Mesenchymal stem cell (in vitro differentiated cells and primary cell): ENCODE measurements around the gene RIPK1. TPM values are rescaled to one million over a fixed set of nuclear protein-coding genes. Genes with fewer than 3 reads are reported as not detected.
A peak's percentile ranks its signal among the peaks of the same experiment; 100 is the strongest.
"Not testable (repeated sequence)": the region's sequence is repeated elsewhere in the genome, so short reads cannot be mapped to it uniquely, and the experiment has no call there.

Source experiments
- DNase-seq: peaks from one replicate; pipeline ENCODE4 v3.0.0-alpha.2; 2013
- H2AFZ ChIP-seq: one replicate; pipeline ENCODE4 v1.6.1; 2013; ENCODE audit warnings: low read depth, mild to moderate bottlenecking, control low read depth, inconsistent platforms, low read length, moderate library complexity
- H2AK5ac ChIP-seq: 2 replicates; pipeline ENCODE4 v1.6.1; 2013; ENCODE audit warnings: low read length, moderate library complexity, mild to moderate bottlenecking, inconsistent platforms; ENCODE audit not compliant: severe bottlenecking
- H2BK120ac ChIP-seq: one replicate; pipeline ENCODE4 v1.6.1; 2013; ENCODE audit warnings: low read depth, mild to moderate bottlenecking, inconsistent platforms, low read length, moderate library complexity
- H2BK12ac ChIP-seq, 2 experiments: one replicate each; pipeline ENCODE4 v1.6.1; 2013; ENCODE audit warnings: inconsistent platforms in 2 of 2, low read length in 2 of 2, mild to moderate bottlenecking in 2 of 2, moderate library complexity in 2 of 2, control low read depth in 1 of 2
- H2BK15ac ChIP-seq: one replicate; pipeline ENCODE4 v1.6.1; 2013; ENCODE audit warnings: mild to moderate bottlenecking, low read depth, inconsistent platforms; ENCODE audit not compliant: poor library complexity, severe bottlenecking
- H2BK5ac ChIP-seq: 2 replicates; pipeline ENCODE4 v1.6.1; 2013; ENCODE audit warnings: low read depth, mild to moderate bottlenecking, low read length, control low read depth, inconsistent platforms; ENCODE audit not compliant: poor library complexity, severe bottlenecking
- H3K14ac ChIP-seq, 2 experiments: one replicate each; pipeline ENCODE4 v1.6.1; 2013; ENCODE audit warnings: inconsistent platforms in 2 of 2, low read length in 2 of 2, control low read depth in 1 of 2, mild to moderate bottlenecking in 1 of 2, moderate library complexity in 1 of 2
- H3K18ac ChIP-seq, 2 experiments: one replicate each; pipeline ENCODE4 v1.6.1; 2013; ENCODE audit warnings: inconsistent platforms in 2 of 2, low read length in 2 of 2, control low read depth in 1 of 2, low read depth in 1 of 2, mild to moderate bottlenecking in 1 of 2
- H3K23ac ChIP-seq, 2 experiments: one replicate each; pipeline ENCODE4 v1.6.1; 2013; ENCODE audit warnings: inconsistent platforms in 2 of 2, low read length in 2 of 2, mild to moderate bottlenecking in 2 of 2, moderate library complexity in 2 of 2, control low read depth in 1 of 2
- H3K27ac ChIP-seq: 2 replicates; pipeline ENCODE4 v1.5.1; 2013; ENCODE audit warnings: mild to moderate bottlenecking, moderate library complexity, low read length, control low read depth, inconsistent platforms; ENCODE audit not compliant: poor library complexity, severe bottlenecking
- H3K27me3 ChIP-seq, 2 experiments: 2 replicates each; pipeline versions ENCODE4 v1.6.1 to v1.7.0; 2013; ENCODE audit warnings: low read length in 2 of 2, mild to moderate bottlenecking in 2 of 2, moderate library complexity in 2 of 2, control low read depth in 1 of 2, inconsistent platforms in 1 of 2; ENCODE audit not compliant: control insufficient read depth in 1 of 2, insufficient read depth in 1 of 2
- H3K36me3 ChIP-seq, 2 experiments: 2 replicates each; pipeline versions ENCODE4 v1.6.1 to v1.7.0; 2013; ENCODE audit warnings: low read length in 2 of 2, control low read depth in 1 of 2, inconsistent platforms in 1 of 2, low read depth in 1 of 2, mild to moderate bottlenecking in 1 of 2; ENCODE audit not compliant: insufficient read depth in 2 of 2, control insufficient read depth in 1 of 2
- H3K4ac ChIP-seq, 2 experiments: one replicate each; pipeline ENCODE4 v1.6.1; 2013; ENCODE audit warnings: inconsistent platforms in 2 of 2, low read length in 2 of 2, mild to moderate bottlenecking in 2 of 2, moderate library complexity in 2 of 2, control low read depth in 1 of 2, low read depth in 1 of 2
- H3K4me1 ChIP-seq: 2 replicates; pipeline ENCODE4 v1.6.1; 2013; ENCODE audit warnings: low read depth, low read length, control low read depth; ENCODE audit not compliant: control insufficient read depth, insufficient read depth
- H3K4me2 ChIP-seq: 2 replicates; pipeline ENCODE4 v1.6.1; 2013; ENCODE audit warnings: low read length, mild to moderate bottlenecking, inconsistent platforms; ENCODE audit not compliant: poor library complexity, severe bottlenecking
- H3K4me3 ChIP-seq, 2 experiments: 2 replicates each; pipeline versions ENCODE4 v1.5.1 to v1.7.0; 2013; ENCODE audit warnings: low read length in 2 of 2, mild to moderate bottlenecking in 2 of 2, control low read depth in 1 of 2, low read depth in 1 of 2; ENCODE audit not compliant: insufficient read depth in 1 of 2
- H3K79me1 ChIP-seq: replicated peaks from 2 replicates; pipeline ENCODE4 v1.6.1; 2013; ENCODE audit warnings: mild to moderate bottlenecking, control low read depth, low read length, inconsistent platforms; ENCODE audit not compliant: poor library complexity, severe bottlenecking
- H3K9ac ChIP-seq: 2 replicates; pipeline ENCODE4 v1.7.0; 2013; ENCODE audit warnings: mild to moderate bottlenecking, low read length, moderate library complexity
- H3K9me3 ChIP-seq: 2 replicates; pipeline ENCODE4 v1.7.0; 2013; ENCODE audit warnings: mild to moderate bottlenecking, low read length; ENCODE audit not compliant: control insufficient read depth
- H4K8ac ChIP-seq: one replicate; pipeline ENCODE4 v1.6.1; 2013; ENCODE audit warnings: inconsistent platforms, mild to moderate bottlenecking, low read length, moderate library complexity
- H4K91ac ChIP-seq: one replicate; pipeline ENCODE4 v1.6.1; 2013; ENCODE audit warnings: mild to moderate bottlenecking, low read length, inconsistent platforms
- whole genome bisulfite sequencing: methylation state at CpG from one replicate; pipeline ENCODE4 v1.1.7; 2013; ENCODE audit warnings: mixed read lengths; 5-methylcytosine and 5-hydroxymethylcytosine counted together
- polyA plus RNA-seq, 2 experiments: library from polyadenylated mRNA; stranded (reverse); fragments of 200-250 nt; gene quantifications; one replicate each; pipeline ENCODE4 v1.2.3, GENCODE V29; 2013

The RIPK1 gene
- 22.7 TPM for polyA plus RNA-seq (2013, experiment 1 of 2)
- polyA plus RNA-seq (2013, experiment 2 of 2), result 22.3 TPM

DNA sequence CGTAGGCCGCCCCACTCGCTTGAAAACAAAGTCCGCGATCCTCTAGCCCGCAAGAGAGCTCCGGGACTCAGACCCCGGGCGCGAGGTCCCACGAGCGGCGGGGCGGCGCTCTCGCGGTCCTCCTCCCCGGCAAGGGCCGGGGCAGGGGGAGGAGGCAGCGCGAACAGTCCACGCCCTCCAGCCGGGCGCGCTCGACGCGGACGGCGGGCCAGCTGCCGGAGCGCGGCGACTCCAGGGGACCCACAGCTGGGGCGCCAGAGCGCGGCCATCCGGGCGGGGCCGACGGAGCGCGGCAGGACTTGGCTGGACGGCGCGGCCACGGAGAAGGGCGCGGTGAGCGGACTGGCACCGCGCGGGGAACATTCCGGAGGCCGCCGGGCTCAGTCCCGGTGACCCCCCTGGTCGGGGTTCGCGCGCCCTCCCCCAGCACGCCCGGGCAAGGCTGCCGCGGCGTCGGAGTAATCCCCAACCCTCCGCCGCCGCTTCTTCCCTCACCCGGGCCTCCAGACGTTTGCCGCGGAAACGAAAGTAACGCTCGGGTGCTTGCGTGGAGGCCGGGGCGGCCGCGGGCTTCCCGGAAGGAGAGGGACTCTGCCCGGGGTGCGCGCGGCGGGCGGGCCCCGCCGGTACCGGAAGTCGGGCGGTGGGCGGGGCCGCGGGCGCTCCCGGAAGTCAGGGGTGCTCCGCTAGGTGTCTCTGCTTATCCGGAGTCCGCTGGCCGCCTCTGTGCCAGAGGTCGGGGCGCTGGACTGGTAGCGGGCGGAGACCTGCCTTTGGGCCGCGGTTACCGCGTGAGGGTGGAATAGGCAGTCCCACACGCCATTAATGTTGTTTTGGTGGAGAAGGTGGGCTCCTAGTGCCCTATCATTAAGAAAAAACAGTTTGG, at the start of gene RIPK1:
Gene RIPK1 (plus strand): TSS at position 166 of the 886 bp plus-strand sequence. CDS start 8,330 bp downstream, outside the sequence.
- peak within 1 kb of the TSS; percentile 99 for H3K18ac ChIP-seq
- H3K9ac ChIP-seq, result peak within 1 kb of the TSS; percentile 97
- under 1% methylated on average over 63 of the region's 112 CpGs for WGBS
- H3K23ac ChIP-seq, result peak within 1 kb of the TSS in 1 of 2 experiments; percentile 80
- H2BK15ac ChIP-seq, result peak within 1 kb of the TSS; percentile 99
- no peaks in the 10 kb centered on the region for H3K9me3 ChIP-seq
- H4K8ac ChIP-seq, result peak within 1 kb of the TSS; percentile 95
- peak within 1 kb of the TSS; percentile 86 for H2AFZ ChIP-seq
- peak within 1 kb of the TSS; percentile 99 for H2BK5ac ChIP-seq
- peaks cover 11% of the 10 kb centered on the region for H3K79me1 ChIP-seq
- H3K4me1 ChIP-seq, result peaks cover 15% of the 10 kb centered on the region
- no peaks in the 10 kb centered on the region for H3K27me3 ChIP-seq
- H3K4me2 ChIP-seq, result peak within 1 kb of the TSS; percentile 91
- H3K4me3 ChIP-seq, result peak within 1 kb of the TSS; percentile 95 to 98
- peaks cover 4 to 13% of the 10 kb centered on the region in 2 experiments for H3K36me3 ChIP-seq
- peak within 1 kb of the TSS in 1 of 2 experiments; percentile 52 for H2BK12ac ChIP-seq
- peak within 1 kb of the TSS; percentile 99 for H4K91ac ChIP-seq
- peak within 1 kb of the TSS; percentile 92 for H3K27ac ChIP-seq
- H2AK5ac ChIP-seq, result peak within 1 kb of the TSS; percentile 86
- peak within 1 kb of the TSS; percentile 55 for H2BK120ac ChIP-seq
- peak within 1 kb of the TSS in 1 of 2 experiments; percentile 93 for H3K14ac ChIP-seq
- H3K4ac ChIP-seq, result peak within 1 kb of the TSS; percentile 98
- peak; percentile 90 for DNase-seq

DNA sequence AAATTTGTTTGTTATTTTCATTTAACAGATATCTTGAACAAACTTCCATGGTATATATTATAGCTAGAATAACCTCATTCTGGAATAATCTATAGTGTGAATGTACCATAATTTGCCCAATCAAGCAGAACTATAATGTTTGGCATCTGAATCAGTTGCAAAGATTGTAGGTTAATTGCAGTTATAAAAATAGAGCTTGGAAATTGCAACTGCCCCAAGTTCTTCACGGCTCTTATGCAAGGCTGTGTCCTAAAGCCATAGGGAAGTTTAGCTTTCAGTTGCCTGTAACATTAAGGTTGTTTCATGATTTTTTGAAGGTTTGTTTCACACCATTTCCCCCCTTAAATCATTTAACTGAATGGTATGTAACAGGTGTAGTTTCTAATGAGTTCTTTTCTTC, 49.2 kb upstream of the RIPK1 start:
- WGBS, result 100% methylated on average over 1 of the region's 1 CpG
- Histone ChIP-seq H3K23ac (no peak overlapping the region), H3K4ac (no peak overlapping the region), H2BK15ac (no peak overlapping the region), H3K18ac (no peak overlapping the region), H4K91ac (no peak overlapping the region), H3K36me3 (peaks cover 12 to 52% of the 10 kb centered on the region in 2 experiments), H3K27me3 (no peaks in the 10 kb centered on the region), H2BK120ac (no peak overlapping the region), H2BK5ac (no peak overlapping the region), H2BK12ac (no peak overlapping the region), H3K4me2 (no peak overlapping the region), H3K79me1 (no peaks in the 10 kb centered on the region), H3K9me3 (no peaks in the 10 kb centered on the region), H3K9ac (no peak overlapping the region), H2AK5ac (no peak overlapping the region), H3K27ac (no peak overlapping the region), H3K4me1 (peaks cover 7% of the 10 kb centered on the region), H4K8ac (no peak overlapping the region), H3K4me3 (no peak overlapping the region), H2AFZ (no peak overlapping the region), H3K14ac (no peak overlapping the region)
- no peak for DNase-seq

GRCh38 chr6:3019749-3020320, 48.5 kb upstream of the RIPK1 start:
- Histone ChIP-seq H2BK15ac (no peak overlapping the region), H3K4me1 (peaks cover 7% of the 10 kb centered on the region), H3K4me3 (no peak overlapping the region), H4K91ac (no peak overlapping the region), H2AFZ (no peak overlapping the region), H3K27me3 (no peaks in the 10 kb centered on the region), H3K4ac (no peak overlapping the region), H3K18ac (no peak overlapping the region), H2BK120ac (no peak overlapping the region), H3K4me2 (no peak overlapping the region), H3K9ac (no peak overlapping the region), H2AK5ac (no peak overlapping the region), H3K23ac (no peak overlapping the region), H3K79me1 (no peaks in the 10 kb centered on the region), H4K8ac (no peak overlapping the region), H2BK12ac (no peak overlapping the region), H3K27ac (no peak overlapping the region), H3K9me3 (no peaks in the 10 kb centered on the region), H3K36me3 (peaks cover 12 to 44% of the 10 kb centered on the region in 2 experiments), H2BK5ac (no peak overlapping the region), H3K14ac (no peak overlapping the region)
- DNase-seq, result no peak
- 97% methylated on average over 5 of the region's 6 CpGs for WGBS

DNA sequence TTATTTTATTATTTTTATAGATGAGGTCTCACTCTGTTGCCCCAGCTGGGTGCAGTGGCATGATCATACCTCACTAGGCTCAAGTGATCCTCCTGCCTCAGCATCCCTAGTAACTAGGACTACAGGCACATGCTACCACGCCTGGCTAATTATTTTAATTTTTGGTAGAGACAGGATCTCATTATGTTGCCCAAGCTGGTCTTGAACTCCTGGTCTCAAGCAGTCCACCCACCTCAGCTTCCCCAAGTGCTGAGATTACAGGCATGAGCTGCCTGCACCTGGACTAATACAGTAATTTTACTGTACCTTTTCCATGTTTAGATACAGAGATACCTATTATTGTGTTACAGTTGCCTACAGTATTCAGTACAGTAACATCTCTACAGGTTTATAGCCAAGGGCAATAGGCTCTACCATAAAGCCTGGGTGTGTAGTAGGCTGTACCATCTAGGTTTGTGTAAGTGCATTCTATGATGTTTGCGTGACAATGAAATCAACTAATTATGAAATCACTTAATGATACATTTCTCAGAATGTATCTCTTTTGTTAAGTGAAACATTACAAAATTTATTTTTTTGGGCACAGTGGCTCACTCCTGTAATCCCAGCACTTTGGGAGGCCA, 47.2 kb upstream of the RIPK1 start:
- H3K4ac ChIP-seq, H3K18ac ChIP-seq, H2BK15ac ChIP-seq, H2BK120ac ChIP-seq, H3K79me1 ChIP-seq, H3K27me3 ChIP-seq, DNase-seq, H3K4me2 ChIP-seq, H2BK5ac ChIP-seq, H3K9me3 ChIP-seq, H4K8ac ChIP-seq, H4K91ac ChIP-seq, H2AK5ac ChIP-seq, H3K4me3 ChIP-seq, H3K4me1 ChIP-seq, H2AFZ ChIP-seq, H3K9ac ChIP-seq, H2BK12ac ChIP-seq, H3K14ac ChIP-seq, H3K23ac ChIP-seq, H3K27ac ChIP-seq: not testable (repeated sequence)
- peaks cover 8 to 33% of the 10 kb centered on the region in 2 experiments for H3K36me3 ChIP-seq
- 100% methylated on average over 1 of the region's 2 CpGs for WGBS
